H9 (cell line): ENCODE measurements around the gene CRLF2. TPM values are rescaled to one million over a fixed set of nuclear protein-coding genes. Genes with fewer than 3 reads are reported as not detected.
"Not testable (repeated sequence)": the region's sequence is repeated elsewhere in the genome, so short reads cannot be mapped to it uniquely, and the experiment has no call there.

Source experiments
- DNase-seq: peaks from one replicate; pipeline ENCODE4 v3.0.0-alpha.2; 2017
- H2AFZ ChIP-seq: one replicate; pipeline ENCODE4 v1.6.1; 2013; ENCODE audit warnings: mild to moderate bottlenecking, low read length, control low read depth, moderate library complexity
- H2AK5ac ChIP-seq: 2 replicates; pipeline ENCODE4 v1.6.1; 2013; ENCODE audit warnings: low read length, control low read depth, mixed read lengths; ENCODE audit not compliant: insufficient read length
- H2BK120ac ChIP-seq: one replicate; pipeline ENCODE4 v1.6.1; 2013; ENCODE audit warnings: low read depth, mild to moderate bottlenecking, low read length, control low read depth, inconsistent platforms; ENCODE audit not compliant: poor library complexity, severe bottlenecking
- H2BK12ac ChIP-seq: 2 replicates; pipeline ENCODE4 v1.6.1; 2013; ENCODE audit warnings: low read length, control low read depth, mixed read lengths, low read depth; ENCODE audit not compliant: insufficient read length
- H2BK15ac ChIP-seq: 2 replicates; pipeline ENCODE4 v1.6.1; 2013; ENCODE audit warnings: low read depth, low read length, control low read depth
- H2BK20ac ChIP-seq: one replicate; pipeline ENCODE4 v1.6.1; 2013; ENCODE audit warnings: low read depth, mild to moderate bottlenecking, low read length, control low read depth, inconsistent platforms; ENCODE audit not compliant: poor library complexity, severe bottlenecking
- H2BK5ac ChIP-seq: 2 replicates; pipeline ENCODE4 v1.6.1; 2013; ENCODE audit warnings: low read length, control low read depth, mixed read lengths; ENCODE audit not compliant: insufficient read length
- H3K14ac ChIP-seq: 2 replicates; pipeline ENCODE4 v1.6.1; 2013; ENCODE audit warnings: low read length, control low read depth; ENCODE audit not compliant: insufficient read depth
- H3K18ac ChIP-seq: 2 replicates; pipeline ENCODE4 v1.6.1; 2013; ENCODE audit warnings: low read depth, mild to moderate bottlenecking, mixed read lengths, low read length, control low read depth; ENCODE audit not compliant: insufficient read length
- H3K23ac ChIP-seq: 2 replicates; pipeline ENCODE4 v1.6.1; 2013; ENCODE audit warnings: low read length, control low read depth, mixed read lengths, low read depth; ENCODE audit not compliant: insufficient read length
- H3K23me2 ChIP-seq: 2 replicates; pipeline ENCODE4 v1.6.1; 2013; ENCODE audit warnings: low read depth, mild to moderate bottlenecking, mixed read lengths, low read length, control low read depth; ENCODE audit not compliant: insufficient read length, poor library complexity, severe bottlenecking
- H3K27ac ChIP-seq: 2 replicates; pipeline ENCODE4 v1.5.1; 2013; ENCODE audit warnings: low read length, control low read depth, mixed read lengths, low read depth; ENCODE audit not compliant: insufficient read length
- H3K27me3 ChIP-seq: 2 replicates; pipeline ENCODE4 v1.6.1; 2013; ENCODE audit warnings: low read length, control low read depth, inconsistent platforms; ENCODE audit not compliant: insufficient read depth
- H3K4ac ChIP-seq: 2 replicates; pipeline ENCODE4 v1.6.1; 2013; ENCODE audit warnings: low read depth, mild to moderate bottlenecking, control low read depth, inconsistent platforms, low read length, moderate library complexity
- H3K4me1 ChIP-seq: 2 replicates; pipeline ENCODE4 v1.6.1; 2013; ENCODE audit warnings: low read length, control low read depth, inconsistent platforms; ENCODE audit not compliant: insufficient read depth
- H3K4me2 ChIP-seq: 2 replicates; pipeline ENCODE4 v1.6.1; 2013; ENCODE audit warnings: low read length, control low read depth, mixed read lengths; ENCODE audit not compliant: insufficient read length, insufficient read depth
- H3K56ac ChIP-seq: 2 replicates; pipeline ENCODE4 v1.6.1; 2013; ENCODE audit warnings: low read depth, mild to moderate bottlenecking, mixed read lengths, low read length, control low read depth; ENCODE audit not compliant: insufficient read length
- H3K79me1 ChIP-seq: 2 replicates; pipeline ENCODE4 v1.6.1; 2013; ENCODE audit warnings: low read depth, mild to moderate bottlenecking, moderate library complexity, low read length, control low read depth, inconsistent platforms; ENCODE audit not compliant: insufficient read depth, poor library complexity, severe bottlenecking
- H3K79me2 ChIP-seq: 2 replicates; pipeline ENCODE4 v1.6.1; 2013; ENCODE audit warnings: low read length, control low read depth, inconsistent platforms; ENCODE audit not compliant: insufficient read depth
- H3K9ac ChIP-seq: 2 replicates; pipeline ENCODE4 v1.6.1; 2013; ENCODE audit warnings: low read length, control low read depth, mixed read lengths; ENCODE audit not compliant: insufficient read length; ENCODE audit errors: extremely low read depth
- H3K9me3 ChIP-seq: one replicate; pipeline ENCODE4 v1.6.1; 2013; ENCODE audit warnings: low read depth, low read length, inconsistent platforms; ENCODE audit not compliant: control insufficient read depth
- H3T11ph ChIP-seq: one replicate; pipeline ENCODE4 v1.6.1; 2013; ENCODE audit warnings: mild to moderate bottlenecking, low read length, control low read depth, inconsistent platforms
- H4K20me1 ChIP-seq: one replicate; pipeline ENCODE4 v1.6.1; 2013; ENCODE audit not compliant: control insufficient read depth, insufficient read length, insufficient read depth
- H4K5ac ChIP-seq: 2 replicates; pipeline ENCODE4 v1.6.1; 2013; ENCODE audit warnings: low read depth, mild to moderate bottlenecking, mixed read lengths, low read length, control low read depth; ENCODE audit not compliant: insufficient read length
- H4K8ac ChIP-seq: replicated peaks from 2 replicates; pipeline ENCODE4 v1.6.1; 2013; ENCODE audit warnings: low read length, control low read depth, mixed read lengths, low read depth; ENCODE audit not compliant: insufficient read length
- H4K91ac ChIP-seq: 2 replicates; pipeline ENCODE4 v1.6.1; 2013; ENCODE audit warnings: low read depth, mild to moderate bottlenecking, moderate library complexity, mixed read lengths, low read length, control low read depth; ENCODE audit not compliant: insufficient read length
- H3K27ac Mint-ChIP-seq, 3 experiments: 2 replicates in 2 of 3; 3 replicates in 1 of 3; pipeline ENCODE4 v1.8.0; 2020 to 2021; ENCODE audit warnings: mixed read lengths in 3 of 3, mild to moderate bottlenecking in 1 of 3, moderate library complexity in 1 of 3
- H3K27me3 Mint-ChIP-seq: 2 replicates; pipeline ENCODE4 v1.8.0; 2021; ENCODE audit warnings: low read depth, mild to moderate bottlenecking, moderate library complexity, mixed read lengths
- H3K36me3 Mint-ChIP-seq, 3 experiments: 2 replicates in 2 of 3; 3 replicates in 1 of 3; pipeline ENCODE4 v1.8.0; 2020 to 2021; ENCODE audit warnings: low read depth in 3 of 3, mixed read lengths in 3 of 3; ENCODE audit not compliant: insufficient read depth in 1 of 3
- H3K4me1 Mint-ChIP-seq, 2 experiments: 2 replicates each; pipeline ENCODE4 v1.8.0; 2020; ENCODE audit warnings: mixed read lengths in 2 of 2
- H3K4me3 Mint-ChIP-seq, 2 experiments: 2 replicates in 1 of 2; 3 replicates in 1 of 2; pipeline ENCODE4 v1.8.0; 2020 to 2021; ENCODE audit warnings: mild to moderate bottlenecking in 2 of 2, mixed read lengths in 2 of 2, moderate library complexity in 1 of 2
- H3K9me3 Mint-ChIP-seq, 2 experiments: 2 replicates in 1 of 2; 3 replicates in 1 of 2; pipeline ENCODE4 v1.8.0; 2020; ENCODE audit warnings: mild to moderate bottlenecking in 2 of 2, mixed read lengths in 2 of 2, moderate library complexity in 1 of 2
- WGBS: extraction: QIAGEN DNeasy Blood & Tissue Kit; methylation state at CpG from one replicate; pipeline ENCODE4 v1.1.7; 2013; ENCODE audit warnings: missing lambda C conversion rate, low lambda C conversion rate, mixed read lengths; ENCODE audit not compliant: insufficient read length; ENCODE audit errors: extremely low coverage; 5-methylcytosine and 5-hydroxymethylcytosine counted together
- total RNA-seq: library from RNA; stranded (reverse); gene quantifications from 2 replicates; pipeline ENCODE4 v1.2.1, GENCODE V29; 2021
- TF ChIP-seq, protein P1 (sequence below): fragments of 200-600 bp; sonication (generic); conservative IDR thresholded peaks from 3 replicates; pipeline ENCODE4 v1.8.0; 2021; ENCODE audit warnings: antibody characterized with exemption, mild to moderate bottlenecking

CRLF2 gene
- total RNA-seq, 1 experiment from 2014 or later: not detected

DNA sequence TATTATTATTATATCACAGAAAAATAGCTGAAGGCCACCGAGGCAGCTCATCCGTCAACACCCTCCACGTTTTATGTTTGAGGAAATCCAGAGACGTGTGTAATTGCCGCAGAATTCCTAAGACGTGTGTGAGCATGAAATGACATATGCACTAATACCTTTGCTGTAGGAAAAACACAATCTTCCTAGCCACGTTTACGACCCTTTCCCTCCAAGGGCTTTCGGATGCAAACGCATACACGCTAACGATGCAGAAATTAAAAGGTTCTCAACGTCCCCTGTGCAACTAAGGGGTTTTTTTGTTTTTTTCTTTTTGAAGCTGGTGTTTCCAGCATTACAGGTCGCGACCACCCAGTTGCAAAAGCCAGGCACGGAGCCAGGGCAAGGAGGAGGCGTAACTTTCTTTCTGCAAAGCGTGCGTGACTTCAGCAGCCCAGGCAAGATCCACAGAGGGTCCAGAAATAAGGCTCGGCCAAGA is 33.8 kb downstream of the CRLF2 start:
- Mint-ChIP-seq H3K27me3 (peaks cover 9% of the 10 kb centered on the region), H3K9me3 (peaks cover 2 to 3% of the 10 kb centered on the region in 2 experiments; a peak in 3 of 5 replicates), H3K4me1 (peaks cover 15 to 23% of the 10 kb centered on the region in 2 experiments), H3K36me3 (no peaks in the 10 kb centered on the region; a peak in 2 of 7 replicates), H3K27ac (peak overlapping the region in 2 of 3 experiments; percentile 70 to 83; a peak in 3 of 7 replicates), H3K4me3 (no peak overlapping the region)
- no peak overlapping the region for H2BK120ac ChIP-seq
- no peak overlapping the region for H4K5ac ChIP-seq
- H3K9ac ChIP-seq: peak overlapping the region; percentile 22
- no peak overlapping the region for H4K91ac ChIP-seq
- no peak overlapping the region for H4K8ac ChIP-seq
- no peak overlapping the region for H2BK12ac ChIP-seq
- no peak overlapping the region for H3K14ac ChIP-seq
- no peaks in the 10 kb centered on the region for H3K9me3 ChIP-seq
- H2AFZ ChIP-seq: peak overlapping the region; percentile 2
- no peak overlapping the region for H2AK5ac ChIP-seq
- no peak overlapping the region for H3K27ac ChIP-seq
- no peaks in the 10 kb centered on the region for H3K23me2 ChIP-seq
- H3K4me1 ChIP-seq: peaks cover 3% of the 10 kb centered on the region; the same call in 1 of the 2 replicates
- no peak overlapping the region for H3K23ac ChIP-seq
- no peaks in the 10 kb centered on the region; the same call in 1 of the 2 replicates for H3K27me3 ChIP-seq
- H2BK20ac ChIP-seq: no peak overlapping the region
- H2BK15ac ChIP-seq: no peak overlapping the region
- no peak overlapping the region for H3K18ac ChIP-seq
- no peaks in the 10 kb centered on the region for H3K79me1 ChIP-seq
- no CpG with 5 or more reads among the region's 20 CpGs for WGBS
- TF ChIP-seq, protein P1, sequence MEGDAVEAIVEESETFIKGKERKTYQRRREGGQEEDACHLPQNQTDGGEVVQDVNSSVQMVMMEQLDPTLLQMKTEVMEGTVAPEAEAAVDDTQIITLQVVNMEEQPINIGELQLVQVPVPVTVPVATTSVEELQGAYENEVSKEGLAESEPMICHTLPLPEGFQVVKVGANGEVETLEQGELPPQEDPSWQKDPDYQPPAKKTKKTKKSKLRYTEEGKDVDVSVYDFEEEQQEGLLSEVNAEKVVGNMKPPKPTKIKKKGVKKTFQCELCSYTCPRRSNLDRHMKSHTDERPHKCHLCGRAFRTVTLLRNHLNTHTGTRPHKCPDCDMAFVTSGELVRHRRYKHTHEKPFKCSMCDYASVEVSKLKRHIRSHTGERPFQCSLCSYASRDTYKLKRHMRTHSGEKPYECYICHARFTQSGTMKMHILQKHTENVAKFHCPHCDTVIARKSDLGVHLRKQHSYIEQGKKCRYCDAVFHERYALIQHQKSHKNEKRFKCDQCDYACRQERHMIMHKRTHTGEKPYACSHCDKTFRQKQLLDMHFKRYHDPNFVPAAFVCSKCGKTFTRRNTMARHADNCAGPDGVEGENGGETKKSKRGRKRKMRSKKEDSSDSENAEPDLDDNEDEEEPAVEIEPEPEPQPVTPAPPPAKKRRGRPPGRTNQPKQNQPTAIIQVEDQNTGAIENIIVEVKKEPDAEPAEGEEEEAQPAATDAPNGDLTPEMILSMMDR: no peak
- peak overlapping the region; percentile 38 for H3K4me2 ChIP-seq
- no peaks in the 10 kb centered on the region for H3K79me2 ChIP-seq
- H3K4ac ChIP-seq: no peak overlapping the region
- no peaks in the 10 kb centered on the region for H4K20me1 ChIP-seq
- no peak overlapping the region for H3T11ph ChIP-seq
- H2BK5ac ChIP-seq: no peak overlapping the region
- H3K56ac ChIP-seq: no peak overlapping the region
- no peak for DNase-seq

DNA sequence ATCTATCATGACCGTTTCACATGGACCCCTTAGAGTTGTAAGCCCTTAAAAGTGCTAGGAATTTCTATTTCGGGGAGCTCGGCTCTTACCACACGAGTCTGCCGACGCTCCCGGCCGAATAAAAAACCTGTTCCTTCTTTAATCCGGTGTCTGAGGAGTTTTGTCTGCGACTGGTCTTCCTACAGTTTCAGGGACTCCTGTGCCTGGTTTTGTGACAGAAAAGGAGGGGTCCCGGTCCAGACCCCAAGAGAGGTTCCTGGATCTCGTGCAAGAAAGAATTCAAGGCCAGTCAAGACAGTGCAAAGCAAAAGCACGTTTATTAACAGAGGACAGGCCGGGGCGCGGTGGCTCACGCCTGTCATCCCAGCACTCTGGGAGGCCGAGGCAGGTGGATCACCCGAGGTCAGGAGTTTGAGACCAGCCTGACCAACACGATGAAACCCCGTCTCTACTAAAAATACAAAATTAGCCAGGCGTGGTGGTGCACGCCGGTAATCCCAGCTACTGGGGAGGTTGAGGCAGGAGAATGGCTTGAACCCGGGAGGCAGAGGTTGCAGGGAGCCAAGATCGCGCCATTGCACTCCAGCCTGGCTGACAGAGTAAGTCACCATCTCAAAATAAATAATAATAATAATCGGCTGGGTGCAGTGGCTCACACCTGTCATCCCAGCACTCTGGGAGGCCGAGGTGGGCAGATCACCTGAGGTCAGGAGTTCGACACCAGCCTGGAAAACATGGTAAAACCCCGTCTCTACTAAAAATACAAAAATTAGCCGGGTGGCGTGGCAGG is 35.7 kb downstream of the CRLF2 start:
- Mint-ChIP-seq H3K27ac (peak overlapping the region in 2 of 3 experiments; percentile 56 to 92; a peak in 3 of 7 replicates), H3K4me1 (peaks cover 31 to 34% of the 10 kb centered on the region in 2 experiments), H3K27me3 (peaks cover 15% of the 10 kb centered on the region)
- H3K4ac ChIP-seq, H3K23me2 ChIP-seq, H3K14ac ChIP-seq, H3T11ph ChIP-seq, H3K9ac ChIP-seq, H3K9me3 ChIP-seq, H3K4me2 ChIP-seq, H3K4me3 Mint-ChIP-seq, H2BK20ac ChIP-seq, H3K23ac ChIP-seq, H3K79me2 ChIP-seq, H4K20me1 ChIP-seq, H3K36me3 Mint-ChIP-seq, H2BK120ac ChIP-seq, H3K27me3 ChIP-seq, H3K27ac ChIP-seq, H3K56ac ChIP-seq, H3K4me1 ChIP-seq, DNase-seq, H3K79me1 ChIP-seq, H2BK5ac ChIP-seq, H4K91ac ChIP-seq, H3K18ac ChIP-seq, H4K5ac ChIP-seq, H2AK5ac ChIP-seq, H3K9me3 Mint-ChIP-seq, H2AFZ ChIP-seq, H2BK12ac ChIP-seq, H4K8ac ChIP-seq, H2BK15ac ChIP-seq: not testable (repeated sequence)
- WGBS: no CpG with 5 or more reads among the region's 33 CpGs
